Cardiac muscle cell (in vitro differentiated cells and primary cell): ENCODE results near the gene ARFIP1. TPM values are rescaled to one million over a fixed set of nuclear protein-coding genes. Genes with fewer than 3 reads are reported as not detected.
A peak's percentile ranks its signal among the peaks of the same experiment; 100 is the strongest.

Source experiments
- DNase-seq, 2 donors: peaks; one replicate each; pipeline versions ENCODE4 v3.0.0 to v3.0.0-alpha.2; 2010 to 2017; ENCODE audit warnings: low read depth in 1 of 2, low spot score in 1 of 2
- H3K27ac ChIP-seq: fragments of 200-600 bp; sonication (generic); 2 replicates; pipeline ENCODE4 v1.5.1; 2016
- H3K27me3 ChIP-seq: fragments of 200-600 bp; sonication (generic); 2 replicates; pipeline ENCODE4 v1.6.0; 2016; ENCODE audit warnings: control low read depth
- H3K36me3 ChIP-seq: fragments of 200-600 bp; sonication (generic); 2 replicates; pipeline ENCODE4 v1.5.1; 2016; ENCODE audit warnings: control low read depth
- H3K4me1 ChIP-seq: fragments of 200-600 bp; sonication (generic); 2 replicates; pipeline ENCODE4 v1.8.1; 2017; ENCODE audit warnings: low read depth, mild to moderate bottlenecking, mixed run types
- H3K4me3 ChIP-seq: fragments of 200-600 bp; sonication (generic); 2 replicates; pipeline ENCODE4 v1.5.1; 2016; ENCODE audit warnings: mild to moderate bottlenecking
- H3K9me3 ChIP-seq: fragments of 200-600 bp; sonication (generic); 2 replicates; pipeline ENCODE4 v1.5.1; 2017; ENCODE audit warnings: low read depth, mild to moderate bottlenecking, control low read depth
- CTCF ChIP-seq: IDR thresholded peaks from 2 replicates; pipeline ENCODE4 v1.5.1; 2012; ENCODE audit warnings: low read depth, mild to moderate bottlenecking, low read length
- polyA plus RNA-seq: library from polyadenylated mRNA; unstranded; fragments of >200 nt; fragmentation: Nextera tagmentation; extraction: Ambion mirVana; gene quantifications from 2 replicates; pipeline ENCODE4 v1.2.1, GENCODE V29; 2016
- total RNA-seq: library from RNA; depleted of rRNA; stranded (reverse); fragments of >200 nt; gene quantifications from 2 replicates; pipeline ENCODE4 v1.2.3, GENCODE V29; 2016

Gene ARFIP1
- total and polyA plus RNA-seq, 2 experiments from 2014 or later = 19.3 to 26.9 TPM

DNA sequence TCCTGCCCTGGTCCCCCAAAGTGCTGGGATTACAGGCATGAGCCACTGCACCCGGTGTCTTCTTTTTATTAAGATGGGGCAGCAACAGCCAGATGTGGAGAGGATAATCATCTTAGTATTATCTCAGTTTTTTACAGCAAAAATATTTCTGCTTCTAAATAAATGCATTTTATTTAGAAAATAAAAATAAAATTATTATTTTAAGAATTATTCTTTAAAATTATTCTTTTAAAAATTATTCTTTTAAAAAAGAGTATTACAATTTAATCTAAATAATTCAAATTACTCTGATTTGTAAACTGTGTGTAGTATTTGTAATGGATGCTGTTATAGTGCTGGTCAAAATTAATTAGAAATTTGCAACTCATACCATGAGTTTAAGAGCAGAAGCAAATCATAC is 67.6 kb downstream of the ARFIP1 start:
- no peaks in the 10 kb centered on the region for H3K27me3 ChIP-seq
- no peak overlapping the region for H3K27ac ChIP-seq
- no peaks in the 10 kb centered on the region for H3K9me3 ChIP-seq
- TF ChIP-seq CTCF = no peak
- H3K4me3 ChIP-seq = no peak overlapping the region
- peaks cover 27% of the 10 kb centered on the region for H3K4me1 ChIP-seq
- H3K36me3 ChIP-seq = no peaks in the 10 kb centered on the region
- no peak for DNase-seq

DNA sequence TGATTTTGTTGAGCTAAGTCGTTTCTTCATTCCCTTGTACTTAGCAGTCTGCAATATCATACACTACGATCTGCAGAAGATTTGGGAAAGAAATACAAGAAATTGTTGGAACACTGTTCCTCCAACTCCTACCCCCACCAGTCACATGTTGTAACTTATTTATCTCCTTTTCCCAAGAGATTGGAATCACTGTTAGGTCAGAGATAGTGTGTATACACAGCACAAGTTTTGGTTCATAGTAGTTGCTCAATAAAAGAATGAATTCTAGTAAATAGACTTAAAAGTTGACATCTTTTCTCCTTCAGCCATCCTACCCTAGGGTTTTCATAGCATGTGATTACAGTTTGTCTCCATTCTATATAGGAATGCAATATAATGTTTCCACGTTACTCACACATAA is 68.8 kb downstream of the ARFIP1 start:
- H3K4me3 ChIP-seq = no peak overlapping the region
- H3K27me3 ChIP-seq = no peaks in the 10 kb centered on the region
- H3K36me3 ChIP-seq = no peaks in the 10 kb centered on the region
- H3K9me3 ChIP-seq = no peaks in the 10 kb centered on the region
- H3K4me1 ChIP-seq = peaks cover 27% of the 10 kb centered on the region
- no peak overlapping the region for H3K27ac ChIP-seq
- DNase-seq = no peak
- no peak for TF ChIP-seq CTCF

DNA sequence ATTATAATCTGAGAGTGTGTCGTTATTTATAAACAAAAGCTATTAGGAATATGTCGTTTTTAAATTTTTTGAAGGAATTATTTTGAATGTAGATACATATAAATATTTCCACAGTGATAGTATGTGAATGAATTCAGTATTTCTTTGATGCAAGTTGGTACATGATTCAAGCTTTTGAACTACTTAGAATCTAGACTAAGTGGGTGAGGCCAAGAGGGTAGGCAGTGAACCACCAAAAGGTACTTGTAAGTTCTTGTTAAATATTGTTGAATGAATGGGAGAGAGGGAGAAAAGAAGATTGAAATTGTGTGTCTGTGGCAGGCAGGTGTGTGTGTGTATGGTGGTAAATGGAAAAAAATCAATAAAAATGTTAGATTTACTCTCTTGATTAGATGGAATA is 69.6 kb downstream of the ARFIP1 start:
- no peaks in the 10 kb centered on the region for H3K9me3 ChIP-seq
- peaks cover 27% of the 10 kb centered on the region for H3K4me1 ChIP-seq
- no peak overlapping the region for H3K27ac ChIP-seq
- no peak for TF ChIP-seq CTCF
- no peaks in the 10 kb centered on the region for H3K36me3 ChIP-seq
- DNase-seq = no peak
- no peaks in the 10 kb centered on the region for H3K27me3 ChIP-seq
- no peak overlapping the region for H3K4me3 ChIP-seq

GRCh38 chr4:152850377-152850776 is 70.6 kb downstream of the ARFIP1 start:
- no peak overlapping the region for H3K4me3 ChIP-seq
- no peaks in the 10 kb centered on the region for H3K9me3 ChIP-seq
- peak overlapping the region; percentile 81 for H3K27ac ChIP-seq
- H3K4me1 ChIP-seq = peaks cover 27% of the 10 kb centered on the region
- H3K36me3 ChIP-seq = no peaks in the 10 kb centered on the region
- no peak for TF ChIP-seq CTCF
- no peaks in the 10 kb centered on the region for H3K27me3 ChIP-seq
- DNase-seq = peak; percentile 27 to 48

DNA sequence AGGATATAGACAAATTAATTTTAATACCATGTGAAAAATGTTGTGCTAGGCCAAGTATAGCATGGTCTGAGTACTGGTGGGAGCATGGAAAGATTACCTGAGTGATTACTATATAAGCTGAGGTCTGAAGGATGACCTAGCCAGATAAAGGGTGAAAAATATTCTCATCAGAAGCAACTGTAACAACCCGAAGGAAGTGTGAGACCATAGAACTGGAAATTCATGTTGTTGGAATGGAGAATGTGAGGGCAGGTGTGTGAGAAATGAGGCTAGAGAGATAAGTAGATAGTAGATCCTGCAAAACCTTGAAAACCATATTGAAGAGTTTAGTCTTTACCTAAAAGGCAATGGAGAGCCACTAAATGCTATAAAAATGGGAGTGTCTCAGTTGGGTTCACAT is 71.5 kb downstream of the ARFIP1 start:
- Histone ChIP-seq H3K27ac (peak overlapping the region; percentile 81), H3K27me3 (no peaks in the 10 kb centered on the region)

More for the DNA sequence above, 71.5 kb downstream of the ARFIP1 start:
- no peak overlapping the region for H3K4me3 ChIP-seq
- H3K9me3 ChIP-seq = no peaks in the 10 kb centered on the region
- peaks cover 27% of the 10 kb centered on the region for H3K4me1 ChIP-seq
- H3K36me3 ChIP-seq = no peaks in the 10 kb centered on the region
- TF ChIP-seq CTCF = no peak
- DNase-seq = no peak
